Epithelial cell of proximal tubule (primary cell): Measurements from ENCODE around the gene KRT6B. TPM values are rescaled to one million over a fixed set of nuclear protein-coding genes. Genes with fewer than 3 reads are reported as not detected.

Experiments
- DNase-seq: peaks from one replicate; pipeline ENCODE4 v3.0.0-alpha.2; 2011; ENCODE audit warnings: low read depth
- H3K4me3 ChIP-seq: 2 replicates; pipeline ENCODE4 v1.5.1; 2011; ENCODE audit warnings: low read depth, mild to moderate bottlenecking, low read length
- total RNA-seq: library from RNA; depleted of rRNA; stranded (reverse); fragments of >200 nt; gene quantifications from 2 replicates; pipeline ENCODE4 v1.2.3, GENCODE V29; 2015
- TF ChIP-seq, protein P1 (sequence below): conservative IDR thresholded peaks from 2 replicates; pipeline ENCODE4 v1.5.1; 2012; ENCODE audit warnings: low read depth, mild to moderate bottlenecking, low read length

Gene KRT6B
- total RNA-seq, 1 donor from 2014 or later, result not detected

DNA sequence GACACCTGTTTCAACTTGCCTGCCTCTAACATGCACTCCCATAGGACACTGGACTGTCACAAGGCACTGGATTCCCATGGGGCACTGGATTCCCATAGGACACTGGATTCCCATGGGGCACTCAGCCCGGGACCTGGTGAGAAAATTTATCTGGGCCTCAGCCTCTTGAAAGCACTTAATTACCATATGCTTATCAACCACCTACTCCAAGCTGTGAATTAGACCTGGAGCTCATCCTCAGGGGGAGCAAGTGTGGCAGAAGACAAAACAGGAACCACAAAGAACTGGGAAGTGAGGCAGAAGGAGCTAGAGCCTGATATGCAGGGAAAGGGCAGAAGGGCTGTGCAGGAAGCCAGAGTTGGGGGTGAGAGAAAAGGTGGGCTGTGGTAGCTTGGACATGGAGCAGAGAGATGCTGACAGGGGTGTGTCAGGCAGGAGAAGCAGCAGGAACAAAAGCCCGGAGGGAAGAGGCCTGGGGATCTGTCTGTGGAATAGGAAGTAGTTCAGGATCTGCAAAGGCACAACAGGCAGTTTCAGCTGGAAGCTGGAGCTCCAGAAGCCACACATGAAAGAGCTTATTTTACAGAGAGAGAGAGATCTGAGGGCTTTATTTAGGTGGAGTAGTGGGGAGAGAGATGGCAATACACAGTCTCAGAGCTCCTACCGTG is 48.9 kb downstream of the KRT6B start:
- DNase-seq, result no peak
- TF ChIP-seq, protein P1, sequence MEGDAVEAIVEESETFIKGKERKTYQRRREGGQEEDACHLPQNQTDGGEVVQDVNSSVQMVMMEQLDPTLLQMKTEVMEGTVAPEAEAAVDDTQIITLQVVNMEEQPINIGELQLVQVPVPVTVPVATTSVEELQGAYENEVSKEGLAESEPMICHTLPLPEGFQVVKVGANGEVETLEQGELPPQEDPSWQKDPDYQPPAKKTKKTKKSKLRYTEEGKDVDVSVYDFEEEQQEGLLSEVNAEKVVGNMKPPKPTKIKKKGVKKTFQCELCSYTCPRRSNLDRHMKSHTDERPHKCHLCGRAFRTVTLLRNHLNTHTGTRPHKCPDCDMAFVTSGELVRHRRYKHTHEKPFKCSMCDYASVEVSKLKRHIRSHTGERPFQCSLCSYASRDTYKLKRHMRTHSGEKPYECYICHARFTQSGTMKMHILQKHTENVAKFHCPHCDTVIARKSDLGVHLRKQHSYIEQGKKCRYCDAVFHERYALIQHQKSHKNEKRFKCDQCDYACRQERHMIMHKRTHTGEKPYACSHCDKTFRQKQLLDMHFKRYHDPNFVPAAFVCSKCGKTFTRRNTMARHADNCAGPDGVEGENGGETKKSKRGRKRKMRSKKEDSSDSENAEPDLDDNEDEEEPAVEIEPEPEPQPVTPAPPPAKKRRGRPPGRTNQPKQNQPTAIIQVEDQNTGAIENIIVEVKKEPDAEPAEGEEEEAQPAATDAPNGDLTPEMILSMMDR, result no peak
- no peak overlapping the region for H3K4me3 ChIP-seq

- no peak for DNase-seq
- TF ChIP-seq, protein P1, result no peak
- H3K4me3 ChIP-seq, result no peak overlapping the region
Observed at GRCh38 chr12:52402377-52402776, 49.6 kb downstream of the KRT6B start.

GRCh38 chr12:52401926-52402325 is 50.0 kb downstream of the KRT6B start:
- DNase-seq, result no peak
- H3K4me3 ChIP-seq, result no peak overlapping the region
- TF ChIP-seq, protein P1, result no peak

GRCh38 chr12:52401526-52401925 is 50.4 kb downstream of the KRT6B start:
- DNase-seq, result no peak
- TF ChIP-seq, protein P1, result no peak
- H3K4me3 ChIP-seq, result no peak overlapping the region

GRCh38 chr12:52400906-52401305 is 51.0 kb downstream of the KRT6B start:
- TF ChIP-seq, protein P1, result no peak

DNA sequence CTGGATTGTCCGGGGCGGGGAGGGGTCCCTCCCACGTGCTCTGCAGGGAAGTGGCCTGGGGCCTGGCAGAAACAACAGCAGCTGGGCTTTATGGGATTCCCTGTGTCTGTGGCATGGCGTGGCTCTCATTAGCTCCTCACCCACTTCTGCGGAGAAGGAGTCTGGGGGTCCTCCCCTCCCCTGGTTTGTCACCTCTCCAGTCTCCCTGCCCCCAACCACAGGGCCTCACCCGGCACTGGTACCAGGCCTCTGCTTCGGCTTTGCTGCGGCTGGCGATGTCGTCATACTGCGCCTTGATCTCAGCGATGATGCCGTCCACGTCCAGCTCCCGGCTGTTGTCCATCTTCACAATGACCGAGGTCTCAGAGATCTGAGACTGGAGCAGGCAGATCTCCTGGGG is 52.2 kb downstream of the KRT6B start:
- H3K4me3 ChIP-seq, result no peak overlapping the region
- TF ChIP-seq, protein P1, result no peak
- no peak for DNase-seq

More at GRCh38 chr12:52400906-52401305, 51.0 kb downstream of the KRT6B start:
- DNase-seq, result no peak
- no peak overlapping the region for H3K4me3 ChIP-seq

- no peak overlapping the region for H3K4me3 ChIP-seq
- no peak for DNase-seq
- TF ChIP-seq, protein P1, result no peak
Observed at GRCh38 chr12:52398176-52398575, 53.8 kb downstream of the KRT6B start.
